SU-DHL-6 (cell line): ENCODE data around the gene ZNF672.

Experiments used
- EZH2phosphoT487 ChIP-seq: fragments of 200-600 bp; sonication (generic), shearing (Covaris generic); conservative IDR thresholded peaks from 2 replicates; pipeline ENCODE4 v1.6.1; 2018; ENCODE audit warnings: mild to moderate bottlenecking, antibody characterized with exemption, low read length, moderate library complexity, mixed read lengths
- TF ChIP-seq, protein P1 (sequence below): fragments of 200-600 bp; sonication (generic); IDR thresholded peaks from one replicate; pipeline ENCODE4 v1.5.1; 2017; ENCODE audit warnings: antibody characterized with exemption, mild to moderate bottlenecking, low read length, moderate library complexity; ENCODE audit not compliant: insufficient read depth, poor library complexity, severe bottlenecking

DNA sequence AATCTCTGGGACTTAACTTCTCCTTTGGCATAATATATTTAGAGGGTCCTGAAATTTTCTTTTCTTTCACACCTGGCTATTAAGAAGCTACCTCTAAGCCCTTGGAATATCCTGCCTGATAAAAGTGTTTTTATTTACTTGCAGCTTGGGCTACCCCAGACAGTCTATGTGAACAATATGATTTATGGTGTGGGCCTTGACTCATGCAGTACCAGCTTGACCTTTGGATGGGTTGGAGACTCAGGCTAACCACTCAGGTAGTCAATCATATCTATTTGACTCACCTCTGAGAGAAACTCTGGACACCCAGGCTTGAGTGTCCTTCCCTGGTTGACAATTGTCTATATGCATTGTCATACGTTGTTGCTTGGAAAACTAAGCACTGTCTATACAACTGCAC, 54.6 kb downstream of the ZNF672 start:
- TF ChIP-seq, protein P1, sequence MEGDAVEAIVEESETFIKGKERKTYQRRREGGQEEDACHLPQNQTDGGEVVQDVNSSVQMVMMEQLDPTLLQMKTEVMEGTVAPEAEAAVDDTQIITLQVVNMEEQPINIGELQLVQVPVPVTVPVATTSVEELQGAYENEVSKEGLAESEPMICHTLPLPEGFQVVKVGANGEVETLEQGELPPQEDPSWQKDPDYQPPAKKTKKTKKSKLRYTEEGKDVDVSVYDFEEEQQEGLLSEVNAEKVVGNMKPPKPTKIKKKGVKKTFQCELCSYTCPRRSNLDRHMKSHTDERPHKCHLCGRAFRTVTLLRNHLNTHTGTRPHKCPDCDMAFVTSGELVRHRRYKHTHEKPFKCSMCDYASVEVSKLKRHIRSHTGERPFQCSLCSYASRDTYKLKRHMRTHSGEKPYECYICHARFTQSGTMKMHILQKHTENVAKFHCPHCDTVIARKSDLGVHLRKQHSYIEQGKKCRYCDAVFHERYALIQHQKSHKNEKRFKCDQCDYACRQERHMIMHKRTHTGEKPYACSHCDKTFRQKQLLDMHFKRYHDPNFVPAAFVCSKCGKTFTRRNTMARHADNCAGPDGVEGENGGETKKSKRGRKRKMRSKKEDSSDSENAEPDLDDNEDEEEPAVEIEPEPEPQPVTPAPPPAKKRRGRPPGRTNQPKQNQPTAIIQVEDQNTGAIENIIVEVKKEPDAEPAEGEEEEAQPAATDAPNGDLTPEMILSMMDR, result no peak
- no peak for TF ChIP-seq EZH2phosphoT487
